HepG2 (cell line): ENCODE measurements around the gene DAPK3.

Source experiments
- BHLHE40 ChIP-seq: IDR thresholded peaks from 2 replicates; pipeline ENCODE4 v1.6.1; 2011; ENCODE audit warnings: low read length, improper control_type of control experiment
- CEBPB ChIP-seq: IDR thresholded peaks from 2 replicates; pipeline ENCODE4 v1.6.1; 2011; ENCODE audit warnings: low read depth, low read length, improper control_type of control experiment, borderline replicate concordance
- DNMT1 ChIP-seq: sonication (generic); formaldehyde crosslinking; IDR thresholded peaks from 2 replicates; pipeline ENCODE4 v1.5.1; 2020; ENCODE audit warnings: mild to moderate bottlenecking, missing genetic modification reagents
- EP300 ChIP-seq, 3 experiments: sonication (generic) in 1 of 3; formaldehyde crosslinking in 1 of 3; IDR thresholded peaks; 2 replicates each; pipeline versions ENCODE4 v1.5.1 to v1.6.1; 2011 to 2020; ENCODE audit warnings: low read depth in 2 of 3, low read length in 2 of 3, borderline replicate concordance in 1 of 3, improper control_type of control experiment in 1 of 3, mild to moderate bottlenecking in 1 of 3, missing genetic modification reagents in 1 of 3, moderate library complexity in 1 of 3
- GLI4 ChIP-seq: sonication (generic); formaldehyde crosslinking; IDR thresholded peaks from 2 replicates; pipeline ENCODE4 v1.5.1; 2020; ENCODE audit warnings: missing genetic modification reagents, mild to moderate bottlenecking, moderate library complexity, borderline replicate concordance
- KMT2A ChIP-seq: sonication (generic); formaldehyde crosslinking; IDR thresholded peaks from 2 replicates; pipeline ENCODE4 v1.4.0; 2020; ENCODE audit warnings: missing genetic modification reagents
- NFE2L1 ChIP-seq: sonication (generic); formaldehyde crosslinking; IDR thresholded peaks from 2 replicates; pipeline ENCODE4 v1.4.0; 2020; ENCODE audit warnings: missing genetic modification reagents, mild to moderate bottlenecking, borderline replicate concordance
- RFX3 ChIP-seq: IDR thresholded peaks from 2 replicates; pipeline ENCODE4 v1.6.1; 2016; ENCODE audit warnings: missing biosample characterization, missing genetic modification reagents
- RORA ChIP-seq: sonication (generic); formaldehyde crosslinking; IDR thresholded peaks from 2 replicates; pipeline ENCODE4 v1.5.0; 2020; ENCODE audit warnings: mild to moderate bottlenecking, missing genetic modification reagents, moderate library complexity
- ZFX ChIP-seq: sonication (generic); formaldehyde crosslinking; IDR thresholded peaks from 2 replicates; pipeline ENCODE4 v1.4.0; 2020; ENCODE audit warnings: mild to moderate bottlenecking, low read depth, missing genetic modification reagents, moderate library complexity
- ZNF205 ChIP-seq: IDR thresholded peaks from 2 replicates; pipeline ENCODE4 v1.6.1; 2018; ENCODE audit warnings: missing biosample characterization, missing genetic modification reagents
- ZSCAN20 ChIP-seq: sonication (generic); formaldehyde crosslinking; IDR thresholded peaks from 2 replicates; pipeline ENCODE4 v1.4.0; 2020; ENCODE audit warnings: missing genetic modification reagents, mild to moderate bottlenecking, borderline replicate concordance
- TF ChIP-seq, protein P1 (sequence below): sonication (generic); formaldehyde crosslinking; IDR thresholded peaks from 2 replicates; pipeline ENCODE4 v1.5.0; 2020; ENCODE audit warnings: mild to moderate bottlenecking, missing genetic modification reagents, moderate library complexity

DNA sequence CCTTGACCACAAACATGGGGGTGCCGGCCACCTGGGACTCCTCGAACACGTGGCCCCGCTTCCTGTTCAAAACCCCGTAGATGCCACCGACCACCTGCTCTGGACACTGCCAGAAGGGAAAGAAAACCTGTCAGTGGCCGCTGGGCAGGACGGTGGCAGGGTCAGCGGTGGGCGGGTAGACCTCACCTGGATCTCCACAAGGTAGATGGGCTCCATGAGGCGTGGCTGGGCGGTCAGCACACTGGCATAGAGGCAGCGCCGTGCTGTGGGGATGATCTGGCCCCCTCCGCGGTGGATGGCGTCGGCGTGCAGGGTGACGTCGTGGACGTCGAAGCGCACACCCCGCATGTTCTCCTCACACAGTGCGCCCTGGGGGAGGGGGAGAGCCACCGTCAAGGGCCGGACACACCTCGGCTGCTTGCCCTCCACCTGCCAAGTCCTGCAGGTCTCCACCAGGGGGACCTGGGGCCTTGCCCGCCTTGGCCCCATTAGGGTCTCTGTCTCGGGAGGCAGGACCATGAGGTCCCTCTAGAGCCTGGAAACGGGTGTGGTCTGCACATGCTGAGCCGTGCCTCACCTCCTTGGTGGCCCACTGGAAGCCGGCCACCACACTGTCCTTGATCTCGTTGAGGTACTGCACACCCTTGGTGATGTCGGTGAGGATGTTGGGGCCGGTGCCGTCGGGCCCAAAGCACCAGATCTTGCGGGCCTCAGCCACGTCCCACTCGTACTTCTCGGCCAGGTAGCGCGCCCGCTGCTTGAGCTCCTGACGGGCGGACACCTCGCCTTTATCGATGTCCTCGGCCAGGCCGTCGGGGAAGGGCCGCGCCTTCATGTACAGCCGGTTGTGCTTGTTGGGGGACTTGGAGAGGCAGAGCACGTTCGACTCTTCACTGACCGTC is 6.6 kb upstream of the DAPK3 start:
- TF ChIP-seq, protein P1, sequence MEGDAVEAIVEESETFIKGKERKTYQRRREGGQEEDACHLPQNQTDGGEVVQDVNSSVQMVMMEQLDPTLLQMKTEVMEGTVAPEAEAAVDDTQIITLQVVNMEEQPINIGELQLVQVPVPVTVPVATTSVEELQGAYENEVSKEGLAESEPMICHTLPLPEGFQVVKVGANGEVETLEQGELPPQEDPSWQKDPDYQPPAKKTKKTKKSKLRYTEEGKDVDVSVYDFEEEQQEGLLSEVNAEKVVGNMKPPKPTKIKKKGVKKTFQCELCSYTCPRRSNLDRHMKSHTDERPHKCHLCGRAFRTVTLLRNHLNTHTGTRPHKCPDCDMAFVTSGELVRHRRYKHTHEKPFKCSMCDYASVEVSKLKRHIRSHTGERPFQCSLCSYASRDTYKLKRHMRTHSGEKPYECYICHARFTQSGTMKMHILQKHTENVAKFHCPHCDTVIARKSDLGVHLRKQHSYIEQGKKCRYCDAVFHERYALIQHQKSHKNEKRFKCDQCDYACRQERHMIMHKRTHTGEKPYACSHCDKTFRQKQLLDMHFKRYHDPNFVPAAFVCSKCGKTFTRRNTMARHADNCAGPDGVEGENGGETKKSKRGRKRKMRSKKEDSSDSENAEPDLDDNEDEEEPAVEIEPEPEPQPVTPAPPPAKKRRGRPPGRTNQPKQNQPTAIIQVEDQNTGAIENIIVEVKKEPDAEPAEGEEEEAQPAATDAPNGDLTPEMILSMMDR (CRISPR knock-in tag), result peak; percentile 11; the same call in 1 of the 2 replicates
- TF ChIP-seq GLI4 (CRISPR knock-in tag) (no peak), RFX3 (CRISPR knock-in tag) (no peak), ZFX (CRISPR knock-in tag) (no peak), CEBPB (no peak), EP300 (IDR thresholded peaks at IDR 0.05; ENCODE audit: low read depth in 2 of 2, low read length in 2 of 2) (no peak), EP300 (CRISPR knock-in tag; IDR thresholded peaks at IDR 0.05; ENCODE audit: borderline replicate concordance) (no peak), BHLHE40 (no peak), KMT2A (CRISPR knock-in tag) (no peak), DNMT1 (CRISPR knock-in tag) (no peak), RORA (CRISPR knock-in tag) (no peak), ZSCAN20 (no peak), ZNF205 (no peak), NFE2L1 (CRISPR knock-in tag) (no peak)
